RWPE1 (cell line): ENCODE measurements around the gene CXCR2.

ENCODE experiments used
- CTCF ChIA-PET: fragments of 350-600 bp; sonication (Branson Sonifier 250); formaldehyde crosslinking; extraction: SDS; loops from one replicate; lab custom pipeline; 2021; lab: Yijun Ruan, JAX
- POLR2A ChIA-PET: fragments of 400-600 bp; formaldehyde crosslinking; extraction: SDS; loops from one replicate; lab custom pipeline; 2020; ENCODE audit warnings: antibody characterized with exemption; ENCODE audit not compliant: low non-redundant PET; lab: Yijun Ruan, JAX
- DNase-seq: peaks from one replicate; pipeline ENCODE4 v3.0.0; 2012; ENCODE audit warnings: low spot score
- H3K27ac ChIP-seq: fragments of 450-650 bp; 2 replicates; pipeline ENCODE4 v1.5.1; 2017
- CTCF ChIP-seq: fragments of 450-650 bp; conservative IDR thresholded peaks from 2 replicates; pipeline ENCODE4 v1.5.1; 2017; ENCODE audit warnings: low read depth, mild to moderate bottlenecking

The CXCR2 gene

GRCh38 chr2:218082586-218083351 lies 43.1 kb upstream of the CXCR2 start:
- no peak for DNase-seq
- TF ChIP-seq CTCF, result no peak
- no peak overlapping the region for H3K27ac ChIP-seq
- POLR2A ChIA-PET, result interaction anchor here (0.5 kb wide), 1 partner anchor 134 kb away, joined by 3 read pairs; no protein-coding TSS in a partner anchor
- CTCF ChIA-PET, result interaction anchor here (0.6 to 1.6 kb wide), 3 partner anchors 11 to 297 kb away, joined by 3 to 6 read pairs (median 4); no protein-coding TSS in a partner anchor

- POLR2A ChIA-PET, result no interaction called here
- no peak for DNase-seq
- CTCF ChIA-PET, result interaction anchor here (0.6 kb wide), 1 partner anchor 21 kb away, joined by 4 read pairs; no protein-coding TSS in a partner anchor
- no peak overlapping the region for H3K27ac ChIP-seq
- no peak for TF ChIP-seq CTCF
Observed at GRCh38 chr2:218083352-218083676, 42.5 kb upstream of the CXCR2 start.

GRCh38 chr2:218086478-218086877 lies 39.4 kb upstream of the CXCR2 start:
- no peak for DNase-seq
- CTCF ChIA-PET, result interaction anchor here (0.7 kb wide), 1 partner anchor 98 kb away, joined by 3 read pairs; no protein-coding TSS in a partner anchor
- POLR2A ChIA-PET, result no interaction called here
- H3K27ac ChIP-seq, result no peak overlapping the region
- TF ChIP-seq CTCF, result no peak

GRCh38 chr2:218089259-218089658 lies 36.6 kb upstream of the CXCR2 start:
- H3K27ac ChIP-seq, result no peak overlapping the region
- CTCF ChIA-PET, result no interaction called here
- no peak for DNase-seq
- TF ChIP-seq CTCF, result no peak
- POLR2A ChIA-PET, result no interaction called here

- no peak overlapping the region for H3K27ac ChIP-seq
- POLR2A ChIA-PET, result no interaction called here
- CTCF ChIA-PET, result no interaction called here
- no peak for TF ChIP-seq CTCF
- DNase-seq, result no peak
Observed at GRCh38 chr2:218091746-218092145, 34.1 kb upstream of the CXCR2 start.

GRCh38 chr2:218093879-218094278 lies 31.9 kb upstream of the CXCR2 start:
- DNase-seq, result no peak
- no peak for TF ChIP-seq CTCF
- POLR2A ChIA-PET, result no interaction called here
- H3K27ac ChIP-seq, result no peak overlapping the region
- CTCF ChIA-PET, result interaction anchor here (0.8 kb wide), 1 partner anchor 34 kb away, joined by 3 read pairs; no protein-coding TSS in a partner anchor
